GM18868 (cell line): ENCODE results near the gene TCF15.

Experiments
- ATAC-seq: cut with Tn5 transposase; IDR thresholded peaks from one replicate; pipeline ENCODE4 v1.9.1; 2021; ENCODE audit warnings: mild to moderate bottlenecking, moderate library complexity; ENCODE audit not compliant: unreplicated experiment

Gene TCF15

DNA sequence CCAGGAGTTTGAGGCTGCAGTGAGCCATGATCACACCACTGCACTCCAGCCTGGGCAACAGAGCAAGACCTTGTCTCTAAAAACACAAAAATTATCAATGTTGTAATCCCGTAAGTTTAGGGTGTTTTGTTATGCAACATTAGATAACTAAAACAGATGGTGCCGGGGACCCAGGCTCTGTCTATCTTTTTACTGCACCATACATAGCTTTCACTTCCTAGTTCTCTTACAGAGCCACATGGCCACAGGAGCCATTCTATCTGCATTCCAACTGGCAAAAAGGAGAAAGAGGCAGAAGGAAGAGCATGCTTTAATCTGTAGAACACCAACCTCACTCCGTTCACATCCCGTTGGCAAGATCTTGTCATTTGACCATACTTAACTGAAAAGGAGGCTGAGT is 5.4 kb upstream of the TCF15 start:
- ATAC-seq = no peak

DNA sequence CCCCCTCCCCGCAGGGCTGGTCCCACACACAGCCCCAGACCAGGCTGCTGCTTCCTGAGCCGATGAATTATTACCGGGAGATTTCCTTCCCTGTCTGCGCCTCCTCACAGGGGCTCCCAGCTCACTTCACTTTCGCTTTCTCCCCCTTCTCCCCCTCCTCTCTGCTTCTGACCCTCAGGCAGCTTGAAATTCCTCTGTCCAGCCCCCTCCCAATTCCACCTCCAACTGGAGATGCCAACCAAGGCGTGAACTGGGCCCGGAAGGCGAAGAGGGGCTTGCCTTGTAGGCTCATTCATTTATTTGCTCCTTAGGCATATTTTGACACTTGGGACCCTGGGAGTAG is 1.7 kb upstream of the TCF15 start:
- ATAC-seq = no peak

DNA sequence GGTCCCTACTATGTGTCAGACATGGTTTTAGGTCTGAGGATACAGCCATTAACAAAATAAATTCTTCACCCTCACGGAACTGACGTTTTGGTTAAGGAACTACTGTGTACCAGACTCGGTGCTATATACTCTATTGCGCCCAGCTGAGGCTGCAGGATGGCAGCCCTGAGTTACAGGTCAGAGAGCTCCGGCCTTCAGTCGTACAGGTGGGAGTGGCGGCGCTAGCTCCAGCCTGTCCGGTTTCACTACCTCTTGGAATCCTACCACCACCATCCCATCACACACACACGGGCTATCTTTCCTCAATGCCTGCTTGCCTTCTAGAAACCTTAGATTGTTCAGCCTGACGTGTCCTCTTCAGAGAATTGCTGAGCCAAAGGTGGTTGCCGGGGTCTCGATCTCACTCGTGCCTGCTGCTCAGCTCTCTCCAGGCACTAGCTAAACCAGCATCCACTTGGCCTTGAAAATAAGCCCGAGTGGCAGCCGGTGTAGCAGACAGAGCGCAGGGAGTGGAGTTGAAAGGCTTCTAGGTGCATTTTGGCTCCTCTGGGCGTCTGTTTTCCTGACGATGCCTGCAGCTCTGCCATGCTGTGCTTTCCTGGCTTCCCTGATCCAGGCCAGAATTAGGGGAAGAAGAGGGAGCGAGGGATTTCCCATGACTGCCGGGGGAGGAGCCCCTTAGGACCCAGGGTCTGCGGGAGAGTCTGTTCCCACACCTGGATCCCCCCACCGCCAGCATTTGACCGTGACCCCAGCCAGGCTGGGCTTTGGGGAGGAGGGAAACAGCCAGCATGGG is 1.1 kb upstream of the TCF15 start:
- no peak for ATAC-seq

DNA sequence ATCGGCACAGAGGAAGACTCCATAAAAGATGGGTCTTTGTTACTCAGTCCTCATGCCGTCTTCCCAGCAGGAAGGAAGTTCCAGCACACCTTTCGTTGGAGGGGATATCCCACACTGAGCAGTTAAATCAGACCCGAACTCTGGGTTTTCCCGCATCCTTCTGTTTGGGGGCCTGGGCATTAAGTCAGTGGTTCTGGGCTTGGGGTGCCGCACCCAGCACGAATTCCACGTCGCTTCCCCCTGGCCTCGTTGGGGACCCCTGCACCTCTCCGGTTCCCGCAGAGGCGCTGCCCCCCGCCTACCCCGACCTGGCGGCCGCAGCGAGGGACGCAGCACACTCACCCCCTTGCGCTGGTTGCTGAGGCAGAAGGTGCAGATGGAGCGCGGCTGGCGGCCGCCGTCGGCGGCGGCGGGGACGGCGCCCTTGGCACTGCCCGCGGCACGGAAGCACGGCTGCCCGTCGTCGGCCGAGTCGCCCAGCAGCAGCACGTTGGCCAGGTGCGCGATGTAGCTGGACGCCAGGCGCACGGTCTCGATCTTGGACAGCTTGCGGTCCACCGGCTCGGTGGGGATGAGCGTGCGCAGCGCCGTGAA is 641 bp downstream of the TCF15 start:
- no peak for ATAC-seq

DNA sequence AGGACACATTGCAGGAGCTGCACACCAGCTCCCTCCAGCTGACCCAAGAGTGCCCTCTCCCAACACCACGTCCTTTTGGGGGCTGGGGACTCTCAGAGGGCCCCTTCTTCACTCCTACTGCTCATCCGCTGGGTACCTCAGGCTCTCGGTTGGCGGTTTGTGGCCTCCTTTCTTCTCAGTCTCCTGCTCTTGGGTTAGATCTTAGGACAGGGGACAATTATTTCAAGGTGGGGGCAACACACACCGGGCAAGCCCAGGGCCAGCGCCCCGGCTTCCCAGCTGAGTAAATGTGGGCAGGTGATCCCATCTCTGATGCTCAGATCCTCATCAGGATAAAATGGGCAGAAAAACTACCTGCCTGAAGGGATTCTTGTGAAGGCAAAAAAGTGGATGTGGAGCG is 1.1 kb downstream of the TCF15 start:
- no peak for ATAC-seq

DNA sequence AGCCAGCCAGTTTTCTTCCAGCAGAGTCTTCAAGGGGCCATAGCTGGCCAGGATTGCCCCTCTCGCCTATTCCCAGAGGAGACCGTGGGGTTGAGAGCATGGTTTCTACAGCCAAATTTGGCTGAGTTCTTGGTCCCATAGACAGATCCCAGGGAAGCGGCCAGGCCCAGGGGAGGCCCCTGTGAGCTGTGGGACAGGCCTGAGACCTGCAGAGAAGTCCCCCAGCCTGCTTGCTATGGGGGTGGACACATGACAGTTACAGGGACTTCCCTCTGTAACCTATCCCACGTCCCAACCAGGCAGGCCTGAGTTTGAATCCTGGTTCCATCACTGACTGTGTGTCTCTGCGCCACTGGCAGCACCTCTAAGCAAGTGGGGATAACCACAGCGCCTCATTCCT is 2.6 kb downstream of the TCF15 start:
- no peak for ATAC-seq

DNA sequence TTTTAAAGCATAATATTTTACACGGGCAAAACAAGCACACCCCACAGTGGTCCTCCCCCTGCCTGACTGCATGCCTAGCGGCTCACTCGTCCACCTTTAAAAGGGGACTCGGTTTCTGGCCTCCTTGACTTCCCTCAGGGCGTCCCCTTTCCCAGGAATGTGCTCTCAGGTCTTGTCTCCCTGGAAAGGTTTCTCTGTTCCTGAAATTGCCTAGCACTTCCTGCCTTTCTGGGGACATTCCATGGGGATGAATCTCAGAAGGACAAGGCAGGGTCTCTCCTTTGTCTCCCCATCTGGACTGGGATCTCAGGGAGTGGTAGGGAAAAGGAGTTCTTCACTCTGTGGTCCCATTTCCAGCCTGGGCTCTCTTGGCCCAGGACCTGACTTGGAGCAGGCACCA is 4.9 kb downstream of the TCF15 start:
- no peak for ATAC-seq

DNA sequence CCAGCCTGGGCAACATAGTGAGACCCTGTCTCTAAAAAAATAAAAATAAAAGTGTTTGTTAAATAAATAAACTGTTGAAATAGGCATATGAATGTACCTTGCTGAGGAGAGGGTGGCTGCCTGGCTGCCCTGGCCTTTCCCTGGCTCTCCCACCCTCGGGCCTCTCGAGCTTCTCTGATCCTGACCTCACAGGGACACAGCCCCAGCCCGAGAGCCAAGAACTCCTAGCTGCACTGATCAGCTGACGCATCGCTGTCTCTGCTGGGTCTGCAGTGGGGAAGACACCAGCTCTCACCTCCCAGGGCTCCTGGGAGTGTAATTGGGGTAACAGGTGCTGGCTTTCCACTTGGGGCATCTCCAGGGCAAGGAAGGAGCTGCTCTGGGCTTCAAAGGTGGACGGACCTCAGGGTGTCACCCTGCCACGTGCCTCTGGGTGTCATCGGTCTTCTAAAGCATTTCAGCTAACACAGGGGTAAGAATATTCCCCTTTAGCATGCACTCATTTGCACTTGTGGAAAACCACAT is 6.9 kb downstream of the TCF15 start:
- ATAC-seq = no peak

DNA sequence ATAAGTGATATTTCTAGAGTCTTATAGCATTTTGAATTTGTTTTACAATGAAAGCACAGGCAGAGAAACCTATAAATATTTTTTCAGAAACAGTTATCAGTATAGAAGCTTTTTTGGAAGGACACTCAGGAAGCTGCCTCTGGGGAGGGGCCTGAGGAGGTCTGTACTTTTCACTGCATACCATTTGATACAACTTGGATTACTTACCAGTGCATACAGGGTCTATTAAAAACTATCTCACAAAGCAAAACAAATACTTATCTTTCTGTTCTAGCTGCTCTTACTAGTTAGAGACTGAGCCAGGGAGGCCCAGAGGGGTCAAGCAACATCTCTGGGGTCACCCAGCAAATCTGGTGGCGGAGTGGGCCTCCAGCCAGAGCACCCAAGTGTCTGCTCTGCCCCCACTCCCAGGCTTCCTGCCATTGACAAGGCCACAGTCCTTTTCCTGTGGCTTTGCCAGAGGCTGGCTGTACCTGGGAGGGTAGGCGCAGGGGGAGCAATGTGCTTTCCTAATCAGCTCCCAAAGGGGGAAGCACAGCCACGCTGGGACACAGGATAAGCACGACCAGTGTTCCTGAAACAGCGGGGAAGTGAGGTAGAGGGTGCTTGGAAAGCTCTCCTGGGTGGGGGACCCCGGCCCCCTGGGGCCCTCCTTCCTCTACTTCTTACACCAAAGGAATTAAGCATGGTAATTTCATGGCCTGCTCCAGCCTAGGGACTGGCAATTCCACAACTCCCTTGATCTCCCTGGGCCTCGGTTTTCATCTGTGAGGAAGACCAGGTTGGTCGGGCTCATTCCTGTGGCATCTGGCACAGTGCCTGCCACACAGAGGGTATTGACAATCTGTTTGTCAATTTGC is 7.8 kb downstream of the TCF15 start:
- no peak for ATAC-seq

DNA sequence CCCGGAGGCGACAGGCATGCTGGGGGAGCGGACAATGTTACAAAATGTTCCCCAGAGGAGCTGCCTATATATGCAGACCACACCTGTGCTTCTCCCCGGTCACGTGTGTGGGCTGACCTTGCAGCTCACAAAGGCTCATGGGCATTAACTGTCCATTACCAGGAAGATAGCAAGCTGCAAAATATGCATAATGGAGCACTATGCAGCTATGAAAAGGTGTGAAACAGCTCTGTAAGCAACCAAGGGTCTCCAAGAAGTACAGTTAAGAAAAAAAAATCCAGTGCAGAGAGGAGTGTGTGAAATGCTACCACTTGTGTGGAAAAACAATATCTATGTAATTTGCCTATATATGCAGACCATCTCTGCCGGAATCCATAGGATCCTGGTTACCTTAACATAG is 9.4 kb downstream of the TCF15 start:
- no peak for ATAC-seq

DNA sequence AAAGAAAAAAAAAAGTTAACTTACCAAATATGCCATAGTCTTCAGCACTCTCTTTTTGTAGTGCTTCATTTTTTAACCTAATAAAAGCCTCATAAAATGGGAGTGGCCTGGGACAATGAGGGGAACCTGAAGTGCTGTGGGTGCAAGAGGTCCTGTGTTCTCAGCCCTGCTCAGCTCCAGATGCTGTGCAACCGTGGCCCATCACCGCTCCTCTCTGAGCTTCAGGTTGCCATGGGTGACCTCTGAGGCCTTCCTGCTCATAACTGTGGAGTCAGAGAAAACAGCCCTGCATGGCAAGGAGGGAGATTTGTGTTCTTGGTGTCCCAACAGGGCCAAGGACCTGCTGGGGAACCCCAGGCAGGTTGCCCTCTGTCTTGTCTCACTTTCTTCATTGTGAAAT is 10.0 kb downstream of the TCF15 start:
- no peak for ATAC-seq

DNA sequence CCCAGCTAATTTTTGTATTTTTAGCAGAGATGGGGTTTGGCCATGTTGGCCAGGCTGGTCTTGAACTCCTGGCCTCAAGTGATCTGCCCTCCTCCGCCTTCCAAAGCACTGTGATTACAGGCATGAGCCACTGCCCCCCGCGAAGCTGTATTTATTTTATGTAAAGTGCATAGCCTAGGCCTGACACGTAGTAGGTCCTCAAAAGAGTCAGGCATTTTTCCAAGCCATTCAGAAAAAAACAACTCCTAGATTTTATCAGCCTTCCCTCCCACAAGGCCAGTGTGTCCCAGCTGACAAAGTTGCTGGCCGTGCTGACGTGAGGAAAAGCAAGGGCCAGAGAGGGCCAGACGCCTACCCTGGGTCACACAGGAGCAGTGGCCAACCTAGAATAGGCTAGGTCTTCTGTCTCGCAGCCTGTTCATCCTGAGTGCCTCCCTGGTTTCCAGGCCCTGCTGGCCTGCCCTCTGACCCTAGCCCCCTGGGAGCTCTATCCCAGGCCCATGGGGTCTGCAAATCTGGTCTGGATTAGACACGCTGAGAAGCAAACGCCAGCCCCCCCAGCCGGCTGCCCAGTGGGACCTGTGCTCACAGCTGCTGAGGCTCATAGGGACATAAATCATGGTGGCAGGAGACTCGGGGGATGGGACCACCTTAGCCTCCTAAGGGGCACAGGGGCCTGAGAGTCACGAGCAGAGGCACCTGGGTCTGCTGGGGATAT is 11.8 kb downstream of the TCF15 start:
- no peak for ATAC-seq

DNA sequence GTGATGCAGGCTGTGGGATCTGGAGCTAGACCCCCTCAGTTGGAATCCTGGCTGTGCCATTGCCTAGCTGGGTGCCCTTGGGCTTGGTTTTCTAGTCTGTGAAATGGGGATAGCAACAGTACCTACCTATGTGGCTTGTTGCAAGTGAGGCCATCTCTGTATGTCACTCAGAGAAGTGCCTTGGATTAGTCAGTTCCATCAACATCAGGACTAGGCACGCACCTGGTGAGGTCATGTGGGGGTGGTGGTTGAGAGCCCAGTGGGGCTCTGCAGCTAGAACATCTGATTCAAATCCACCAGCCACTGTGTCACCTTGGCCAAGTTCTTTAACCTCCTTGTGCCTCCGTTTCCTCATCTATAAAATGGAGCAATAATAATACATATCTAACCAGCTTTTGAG is 12.5 kb downstream of the TCF15 start:
- ATAC-seq = no peak

DNA sequence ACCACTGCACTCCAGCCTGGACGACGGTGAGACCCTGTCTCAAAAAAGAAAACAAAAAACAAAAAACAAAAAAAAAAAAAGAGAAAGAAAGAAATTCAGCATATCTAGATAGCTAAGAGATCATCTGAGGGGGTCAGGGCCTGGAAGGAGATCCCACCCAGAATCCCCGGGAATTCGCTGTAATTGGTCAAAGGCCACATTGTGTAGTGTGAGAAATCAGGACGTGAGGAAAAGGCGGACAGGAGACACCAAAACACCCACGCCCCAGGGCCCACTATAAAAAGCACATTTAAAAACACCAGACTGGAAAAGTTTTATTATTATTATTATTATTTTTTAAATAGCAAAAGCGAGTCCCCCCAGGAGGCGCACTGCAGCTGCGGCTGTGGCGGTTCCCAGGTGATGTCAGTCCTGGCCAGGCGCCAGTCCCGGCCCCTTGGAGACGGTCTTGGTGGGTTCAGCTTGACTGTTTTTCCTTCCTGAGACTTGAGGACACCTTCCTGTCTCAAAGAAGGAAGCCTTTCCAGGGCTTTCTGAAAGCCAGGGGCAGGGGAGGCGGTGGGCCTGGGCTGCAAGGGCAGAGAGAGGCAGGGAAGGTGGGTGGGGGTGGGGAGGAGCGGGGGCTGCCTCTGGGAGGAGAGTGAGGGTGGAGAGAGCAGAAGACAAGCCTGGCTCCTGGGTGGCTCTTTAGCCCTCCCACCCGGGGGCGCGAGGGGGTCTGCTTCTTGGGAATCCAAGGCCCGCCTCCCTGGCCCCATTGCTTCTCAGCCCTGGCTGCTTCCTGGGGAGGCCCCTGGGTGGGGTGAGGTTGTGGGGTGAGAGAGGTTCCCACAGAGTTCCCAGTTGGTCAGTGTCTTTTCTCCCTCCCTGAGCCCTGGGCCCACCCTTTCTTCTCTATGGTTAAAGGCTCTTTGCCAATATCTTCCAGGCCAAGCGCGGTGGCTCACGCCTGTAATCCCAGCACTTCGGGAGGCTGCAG is 14.5 kb downstream of the TCF15 start:
- ATAC-seq = no peak

DNA sequence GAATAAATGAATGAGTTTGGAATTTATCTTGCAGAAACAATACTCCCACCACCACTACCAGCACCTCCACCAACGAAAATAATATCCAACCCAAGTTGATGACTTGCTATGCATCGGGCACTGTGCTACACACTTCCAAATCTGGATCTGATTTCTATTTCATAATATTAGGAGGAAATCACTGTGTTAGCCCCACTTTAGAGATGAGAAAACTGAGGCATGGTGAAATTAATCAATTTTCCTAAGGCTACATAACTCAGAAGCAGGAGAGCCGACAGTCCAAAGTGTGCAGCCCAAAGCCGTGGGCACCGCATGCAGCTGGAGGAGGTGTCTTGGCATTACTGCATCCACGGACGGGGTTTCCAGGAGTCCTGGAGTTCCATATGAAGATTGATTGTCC is 17.6 kb downstream of the TCF15 start:
- ATAC-seq = no peak

DNA sequence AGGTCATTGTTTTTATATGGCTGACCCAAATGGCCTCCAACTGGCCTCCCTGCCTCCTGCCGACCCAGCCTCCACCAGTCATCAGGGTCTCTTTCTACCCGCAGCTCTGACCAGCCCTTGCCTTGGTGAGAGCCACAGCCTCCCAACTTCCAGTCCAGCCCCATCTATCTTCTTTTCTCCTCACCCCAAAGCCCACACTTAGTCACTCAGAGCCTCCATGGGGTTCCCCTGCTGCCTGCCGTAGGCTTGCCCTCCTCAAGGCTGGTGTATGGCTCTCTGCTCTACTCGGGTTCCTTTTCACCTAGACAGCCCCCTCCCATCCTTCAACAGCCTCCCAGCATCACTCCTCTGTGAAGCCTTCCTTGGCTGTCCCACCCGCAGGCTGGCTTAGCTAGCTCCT is 18.2 kb downstream of the TCF15 start:
- ATAC-seq = no peak

DNA sequence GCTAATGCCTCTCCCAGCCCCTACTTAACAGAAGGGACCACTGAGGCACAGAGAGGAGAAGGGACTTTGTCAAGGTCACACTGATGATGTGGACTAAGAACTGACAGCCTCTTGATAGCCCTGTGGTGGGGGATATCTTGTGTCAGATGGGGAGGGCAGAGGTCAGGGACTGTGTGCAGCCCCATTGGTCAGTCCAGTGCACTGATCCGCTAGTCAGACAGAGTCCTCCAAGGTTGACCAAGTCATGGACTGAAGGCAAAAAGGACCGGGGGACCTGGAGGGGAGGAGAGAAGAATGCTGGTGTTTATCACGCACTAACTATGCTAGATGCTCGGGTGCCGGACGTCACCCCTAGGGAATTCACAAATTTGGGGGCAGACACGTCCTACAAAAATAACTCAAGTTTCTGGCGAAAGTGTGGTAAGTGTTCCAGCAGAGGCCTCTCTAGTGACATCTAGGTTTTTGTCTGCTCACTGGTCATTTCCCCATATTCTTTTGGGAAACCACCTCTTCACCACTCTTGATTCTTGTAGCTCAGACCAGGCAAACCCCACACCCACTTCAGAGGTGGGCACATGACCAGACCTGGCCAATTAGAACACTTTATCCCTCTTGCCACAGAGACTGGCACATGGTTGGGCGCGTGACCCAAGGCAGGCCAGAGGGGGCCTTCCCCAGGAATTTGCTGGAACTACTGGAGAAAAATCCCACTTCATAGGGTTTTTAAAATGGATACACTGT is 21.0 kb downstream of the TCF15 start:
- peak; percentile 87 for ATAC-seq

DNA sequence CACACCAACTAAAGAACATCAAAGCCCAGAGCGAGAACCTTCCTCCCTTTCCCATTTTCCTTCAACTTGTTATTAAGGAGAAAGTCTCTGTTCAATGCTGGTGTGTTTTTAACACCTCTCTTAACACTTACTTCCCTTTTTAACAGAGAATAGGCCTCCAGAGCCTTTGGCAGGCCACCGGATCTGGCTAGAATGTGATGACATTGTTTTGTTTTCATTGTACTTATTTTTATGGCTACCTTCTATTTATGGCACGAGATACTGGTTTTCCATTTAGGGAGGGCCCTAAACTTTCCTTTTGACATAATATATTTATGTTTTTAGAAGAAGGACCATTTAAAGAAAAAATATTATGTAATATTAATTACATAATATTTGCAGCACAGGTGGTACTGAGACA is 21.6 kb downstream of the TCF15 start:
- no peak for ATAC-seq

DNA sequence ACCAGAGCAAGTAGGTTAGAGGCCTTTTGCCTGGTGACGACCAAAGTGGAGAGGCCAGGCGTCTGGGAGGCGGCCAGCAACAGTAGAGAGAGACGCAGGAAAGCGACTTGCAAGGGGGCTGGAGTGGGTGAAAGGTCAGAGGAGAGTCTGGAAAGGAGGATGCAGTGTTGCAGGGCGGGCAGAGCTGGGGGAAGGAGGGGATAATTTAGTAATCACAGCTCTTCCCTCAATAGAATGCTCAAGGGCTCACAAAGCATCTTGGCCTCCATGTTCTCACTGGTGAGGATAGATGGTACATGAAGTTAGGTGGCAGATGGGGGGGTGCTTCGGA is 25.2 kb downstream of the TCF15 start:
- ATAC-seq = no peak
